ENCODE measurements around the gene TCF7L1. TPM values are rescaled to one million over a fixed set of nuclear protein-coding genes. Genes with fewer than 3 reads are reported as not detected.
"Not testable (repeated sequence)": the region's sequence is repeated elsewhere in the genome, so short reads cannot be mapped to it uniquely, and the experiment has no call there.

The TCF7L1 gene
- total RNA-seq, 2 experiments from 2014 or later, result not detected

DNA sequence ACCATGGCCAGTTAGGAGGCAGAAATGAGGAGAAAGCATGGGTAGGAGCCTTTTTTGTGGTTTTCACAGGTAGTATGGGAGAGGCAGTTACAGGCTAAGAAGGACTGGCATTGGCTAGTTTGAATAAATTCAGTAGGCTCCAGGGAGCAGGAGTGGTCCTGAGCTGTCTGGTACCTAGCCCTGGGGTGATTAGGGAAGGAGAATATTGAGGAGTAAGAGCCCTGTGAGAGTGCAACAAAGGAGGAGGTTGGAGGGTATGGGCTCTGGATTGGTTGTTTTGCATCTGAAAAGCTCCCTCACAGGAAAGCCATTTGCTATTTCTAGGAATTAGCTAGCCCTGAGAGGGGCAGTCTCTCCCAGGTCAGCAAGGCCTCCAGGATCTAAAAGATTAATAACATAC, 13.3 kb upstream of the TCF7L1 start:
- no peak overlapping the region for H3K4me3 ChIP-seq (ENCODE audit: low read length)
- no peak overlapping the region for H3K27ac ChIP-seq (ENCODE audit: low read depth in 1 of 2, low read length in 2 of 2)
- intact Hi-C loops (cut with DNase I, micrococcal nuclease), result no loop called here
- no peaks in the 10 kb centered on the region for H3K4me1 ChIP-seq (ENCODE audit: insufficient read depth, low read length)
- Mint-ChIP-seq H3K4me1 (ENCODE audit: low read depth) (no peaks in the 10 kb centered on the region), H3K27ac (no peak overlapping the region), H3K27me3 (peaks cover 19% of the 10 kb centered on the region), H3K4me3 (no peak overlapping the region), H3K36me3 (ENCODE audit: low read depth) (no peaks in the 10 kb centered on the region), H3K9me3 (no peaks in the 10 kb centered on the region)
- no peak for DNase-seq
- no peaks in the 10 kb centered on the region for H3K36me3 ChIP-seq (ENCODE audit: insufficient read depth, low read length)
- CTCF ChIA-PET, result no interaction called here
- POLR2A ChIA-PET, result no interaction called here
- TF ChIP-seq, protein P1, sequence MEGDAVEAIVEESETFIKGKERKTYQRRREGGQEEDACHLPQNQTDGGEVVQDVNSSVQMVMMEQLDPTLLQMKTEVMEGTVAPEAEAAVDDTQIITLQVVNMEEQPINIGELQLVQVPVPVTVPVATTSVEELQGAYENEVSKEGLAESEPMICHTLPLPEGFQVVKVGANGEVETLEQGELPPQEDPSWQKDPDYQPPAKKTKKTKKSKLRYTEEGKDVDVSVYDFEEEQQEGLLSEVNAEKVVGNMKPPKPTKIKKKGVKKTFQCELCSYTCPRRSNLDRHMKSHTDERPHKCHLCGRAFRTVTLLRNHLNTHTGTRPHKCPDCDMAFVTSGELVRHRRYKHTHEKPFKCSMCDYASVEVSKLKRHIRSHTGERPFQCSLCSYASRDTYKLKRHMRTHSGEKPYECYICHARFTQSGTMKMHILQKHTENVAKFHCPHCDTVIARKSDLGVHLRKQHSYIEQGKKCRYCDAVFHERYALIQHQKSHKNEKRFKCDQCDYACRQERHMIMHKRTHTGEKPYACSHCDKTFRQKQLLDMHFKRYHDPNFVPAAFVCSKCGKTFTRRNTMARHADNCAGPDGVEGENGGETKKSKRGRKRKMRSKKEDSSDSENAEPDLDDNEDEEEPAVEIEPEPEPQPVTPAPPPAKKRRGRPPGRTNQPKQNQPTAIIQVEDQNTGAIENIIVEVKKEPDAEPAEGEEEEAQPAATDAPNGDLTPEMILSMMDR (IDR thresholded peaks at IDR 0.05), result no peak
- no peaks in the 10 kb centered on the region for H3K9me3 ChIP-seq (ENCODE audit: control insufficient read depth in 1 of 2, insufficient read depth in 1 of 2, low read length in 2 of 2)
- H3K27me3 ChIP-seq (ENCODE audit: control insufficient read depth in 1 of 2, insufficient read depth in 2 of 2, low read length in 2 of 2), result no peaks in the 10 kb centered on the region
- no peak for ATAC-seq (ENCODE audit: poor library complexity)

DNA sequence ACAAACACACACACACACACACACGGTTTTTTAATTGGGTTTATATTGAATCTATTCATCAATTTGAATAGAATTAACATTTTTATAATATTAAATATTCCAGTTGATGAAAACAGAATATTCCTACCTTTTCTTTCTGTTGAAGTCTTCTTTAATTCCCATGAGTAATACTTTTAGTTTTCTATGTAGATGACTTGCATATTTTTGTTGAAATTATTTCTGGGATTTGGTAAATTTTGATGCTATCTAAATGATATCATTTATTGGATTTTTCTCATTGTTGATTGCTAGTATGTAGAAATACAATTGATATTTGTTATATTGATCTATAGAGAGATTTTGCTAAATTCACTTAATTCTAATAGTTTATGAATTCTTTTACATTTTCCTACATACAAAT, 12.8 kb upstream of the TCF7L1 start:
- intact Hi-C loops (cut with DNase I, micrococcal nuclease), result no loop called here
- no peaks in the 10 kb centered on the region for H3K4me1 ChIP-seq (ENCODE audit: insufficient read depth, low read length)
- no peaks in the 10 kb centered on the region for H3K9me3 ChIP-seq (ENCODE audit: control insufficient read depth in 1 of 2, insufficient read depth in 1 of 2, low read length in 2 of 2)
- H3K27ac ChIP-seq (ENCODE audit: low read depth in 1 of 2, low read length in 2 of 2), result no peak overlapping the region
- TF ChIP-seq, protein P1 (IDR thresholded peaks at IDR 0.05), result no peak
- Mint-ChIP-seq H3K27me3 (peaks cover 19% of the 10 kb centered on the region), H3K36me3 (ENCODE audit: low read depth) (no peaks in the 10 kb centered on the region), H3K27ac (no peak overlapping the region), H3K9me3 (no peaks in the 10 kb centered on the region), H3K4me1 (ENCODE audit: low read depth) (no peaks in the 10 kb centered on the region), H3K4me3 (no peak overlapping the region)
- ChIA-PET CTCF (no interaction called here), POLR2A (no interaction called here)
- no peak overlapping the region for H3K4me3 ChIP-seq (ENCODE audit: low read length)
- H3K36me3 ChIP-seq (ENCODE audit: insufficient read depth, low read length), result no peaks in the 10 kb centered on the region
- no peak for ATAC-seq (ENCODE audit: poor library complexity)
- H3K27me3 ChIP-seq (ENCODE audit: control insufficient read depth in 1 of 2, insufficient read depth in 2 of 2, low read length in 2 of 2), result no peaks in the 10 kb centered on the region
- no peak for DNase-seq

DNA sequence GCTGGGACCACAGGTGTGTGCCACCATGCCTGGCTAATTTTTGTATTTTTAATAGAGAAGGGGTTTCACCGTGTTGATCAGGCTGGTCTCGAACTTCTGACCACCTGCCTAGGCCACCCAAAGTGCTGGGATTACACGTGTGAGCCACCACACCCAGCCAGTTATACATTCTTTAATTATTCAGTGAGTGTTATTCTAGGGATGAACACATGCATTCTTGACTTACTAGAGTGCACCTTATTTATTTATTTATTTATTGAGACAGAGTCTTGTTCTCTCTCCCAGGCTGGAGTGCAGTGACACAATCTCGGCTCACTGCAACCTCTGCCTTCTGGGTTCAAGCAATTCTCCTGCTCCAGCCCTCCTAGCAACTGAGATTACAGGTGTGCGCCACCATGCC, 6.7 kb upstream of the TCF7L1 start:
- H3K27me3 Mint-ChIP-seq, result peaks cover 27% of the 10 kb centered on the region
- H3K36me3 Mint-ChIP-seq (ENCODE audit: low read depth); H3K9me3 Mint-ChIP-seq; H3K4me3 ChIP-seq (ENCODE audit: low read length); CTCF ChIA-PET; DNase-seq; H3K36me3 ChIP-seq (ENCODE audit: insufficient read depth, low read length); H3K27ac Mint-ChIP-seq; H3K4me3 Mint-ChIP-seq; H3K27ac ChIP-seq (ENCODE audit: low read depth in 1 of 2, low read length in 2 of 2); H3K4me1 Mint-ChIP-seq (ENCODE audit: low read depth); ATAC-seq (ENCODE audit: poor library complexity); H3K4me1 ChIP-seq (ENCODE audit: insufficient read depth, low read length); intact Hi-C loops (cut with DNase I, micrococcal nuclease); H3K9me3 ChIP-seq (ENCODE audit: control insufficient read depth in 1 of 2, insufficient read depth in 1 of 2, low read length in 2 of 2); POLR2A ChIA-PET: not testable (repeated sequence)
- H3K27me3 ChIP-seq (ENCODE audit: control insufficient read depth in 1 of 2, insufficient read depth in 2 of 2, low read length in 2 of 2), result peaks cover 6 to 18% of the 10 kb centered on the region in 2 experiments

DNA sequence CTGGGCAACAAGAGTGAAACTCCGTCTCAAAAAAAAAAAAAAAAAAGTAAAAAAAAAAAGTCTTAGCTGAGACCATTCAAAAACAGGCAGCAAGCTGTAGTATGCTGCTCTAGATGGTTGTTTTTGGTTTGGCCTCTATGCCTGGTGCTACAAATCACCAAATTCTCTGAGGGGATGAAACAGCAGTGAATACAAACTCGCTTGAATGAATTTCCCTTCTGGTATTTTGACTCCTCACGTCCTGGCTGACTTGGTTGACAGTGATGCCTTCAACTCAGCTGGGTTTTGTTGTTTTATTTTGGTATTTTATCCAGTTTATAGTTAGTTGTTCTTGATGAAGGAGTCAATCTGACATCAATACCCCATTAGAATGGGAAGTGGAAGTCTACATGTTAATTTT, 3.3 kb upstream of the TCF7L1 start:
- peaks cover 0 to 4% of the 10 kb centered on the region in 2 experiments for H3K9me3 ChIP-seq (ENCODE audit: control insufficient read depth in 1 of 2, insufficient read depth in 1 of 2, low read length in 2 of 2)
- Mint-ChIP-seq H3K36me3 (ENCODE audit: low read depth) (no peaks in the 10 kb centered on the region), H3K27me3 (peaks cover 47% of the 10 kb centered on the region), H3K27ac (no peak overlapping the region), H3K4me3 (no peak overlapping the region), H3K4me1 (ENCODE audit: low read depth) (peaks cover 9% of the 10 kb centered on the region), H3K9me3 (no peaks in the 10 kb centered on the region)
- H3K27me3 ChIP-seq (ENCODE audit: control insufficient read depth in 1 of 2, insufficient read depth in 2 of 2, low read length in 2 of 2), result peaks cover 27 to 47% of the 10 kb centered on the region in 2 experiments
- ChIA-PET POLR2A (no interaction called here), CTCF (no interaction called here)
- intact Hi-C loops (cut with DNase I, micrococcal nuclease), result loop anchor here in 1 of 2 experiments (10.0 kb wide), 1 partner anchor 155 kb away; no protein-coding TSS in a partner anchor
- H3K27ac ChIP-seq (ENCODE audit: low read depth in 1 of 2, low read length in 2 of 2), result no peak overlapping the region
- DNase-seq, result no peak
- TF ChIP-seq, protein P1 (IDR thresholded peaks at IDR 0.05), result no peak
- no peak for ATAC-seq (ENCODE audit: poor library complexity)
- peaks cover 22% of the 10 kb centered on the region for H3K4me1 ChIP-seq (ENCODE audit: insufficient read depth, low read length)
- H3K36me3 ChIP-seq (ENCODE audit: insufficient read depth, low read length), result no peaks in the 10 kb centered on the region
- H3K4me3 ChIP-seq (ENCODE audit: low read length), result no peak overlapping the region
